Caco-2 (cell line): Measurements from ENCODE around the gene THSD7A. TPM values are rescaled to one million over a fixed set of nuclear protein-coding genes. Genes with fewer than 3 reads are reported as not detected.

ENCODE experiments used
- BruUV-seq: library from RNA; stranded (reverse); fragments of 400-500 nt; replicated peaks from 2 replicates; lab custom pipeline; 2021; lab: Mats Ljungman, UMichigan
- CTCF ChIA-PET: fragments of 300-600 bp; sonication (Branson Sonifier 250); formaldehyde crosslinking; loops from one replicate; lab custom pipeline; 2022; ENCODE audit warnings: antibody characterized with exemption; lab: Charles Lee
- POLR2A ChIA-PET: fragments of 300-600 bp; sonication (Branson Sonifier 250); formaldehyde crosslinking; loops from one replicate; lab custom pipeline; 2022; ENCODE audit warnings: antibody characterized with exemption; lab: Charles Lee
- DNase-seq, 2 experiments: peaks; one replicate each; pipeline versions ENCODE4 v3.0.0 to v3.0.0-alpha.2; 2020 to 2022
- H3K27me3 ChIP-seq: replicated peaks from 2 replicates; pipeline ENCODE4 v1.6.0; 2011; ENCODE audit warnings: low read length; ENCODE audit not compliant: control insufficient read depth, insufficient read depth
- H3K36me3 ChIP-seq: 2 replicates; pipeline ENCODE4 v1.5.1; 2011; ENCODE audit warnings: low read length; ENCODE audit not compliant: control insufficient read depth, insufficient read depth
- H3K4me1 ChIP-seq: fragments of 250-450 bp; sonication (Bioruptor Pico); 2 replicates; pipeline ENCODE4 v1.5.1; 2020; ENCODE audit warnings: mild to moderate bottlenecking
- H3K4me3 ChIP-seq: 2 replicates; pipeline ENCODE4 v1.5.1; 2011; ENCODE audit warnings: low read depth, mild to moderate bottlenecking, control low read depth, low read length
- H3K9me3 ChIP-seq: fragments of 250-450 bp; sonication (Bioruptor Pico); 2 replicates; pipeline ENCODE4 v1.5.1; 2020; ENCODE audit warnings: mild to moderate bottlenecking, moderate library complexity
- H3K27ac Mint-ChIP-seq: one replicate; pipeline ENCODE4 v1.8.0; 2022; ENCODE audit warnings: mixed read lengths; ENCODE audit not compliant: unreplicated experiment
- H3K27me3 Mint-ChIP-seq: one replicate; pipeline ENCODE4 v1.8.0; 2022; ENCODE audit warnings: mixed read lengths; ENCODE audit not compliant: insufficient read depth, unreplicated experiment
- H3K36me3 Mint-ChIP-seq: one replicate; pipeline ENCODE4 v1.8.0; 2022; ENCODE audit warnings: mild to moderate bottlenecking, mixed read lengths; ENCODE audit not compliant: insufficient read depth, unreplicated experiment
- H3K4me1 Mint-ChIP-seq: one replicate; pipeline ENCODE4 v1.8.0; 2022; ENCODE audit warnings: low read depth, mixed read lengths; ENCODE audit not compliant: unreplicated experiment
- H3K4me3 Mint-ChIP-seq: one replicate; pipeline ENCODE4 v1.8.0; 2022; ENCODE audit warnings: mild to moderate bottlenecking, moderate library complexity, mixed read lengths; ENCODE audit not compliant: unreplicated experiment
- H3K9me3 Mint-ChIP-seq: one replicate; pipeline ENCODE4 v1.8.0; 2022; ENCODE audit warnings: mixed read lengths; ENCODE audit not compliant: unreplicated experiment
- CTCF ChIP-seq, 2 experiments: fragments of 200-600 bp in 1 of 2; IDR thresholded peaks; 1 replicate in 1 of 2; 2 replicates in 1 of 2; pipeline versions ENCODE4 v1.5.1 to v1.8.0; 2011 to 2022; ENCODE audit warnings: antibody characterized with exemption in 1 of 2, control low read depth in 1 of 2, inconsistent platforms in 1 of 2, low read depth in 1 of 2, low read length in 1 of 2, mild to moderate bottlenecking in 1 of 2, moderate library complexity in 1 of 2; ENCODE audit not compliant: insufficient read depth in 1 of 2, severe bottlenecking in 1 of 2, unreplicated experiment in 1 of 2
- intact Hi-C: fragments of 100-400 bp; cut with micrococcal nuclease; formaldehyde crosslinking; loops from one replicate; pipeline ENCODE4 v1.10.0; 2022; ENCODE audit not compliant: unreplicated experiment
- total RNA-seq: library from RNA; stranded (reverse); gene quantifications from 2 replicates; pipeline ENCODE4 v1.2.3, GENCODE V29; 2022

THSD7A gene
- total RNA-seq, 1 experiment from 2014 or later: 0.05 TPM

- ChIA-PET CTCF (no interaction called here), POLR2A (no interaction called here)
- no peaks in the 10 kb centered on the region for H3K27me3 ChIP-seq
- H3K4me1 ChIP-seq: peaks cover 3% of the 10 kb centered on the region; the same call in 1 of the 2 replicates
- Mint-ChIP-seq H3K27me3 (no peaks in the 10 kb centered on the region), H3K27ac (no peak overlapping the region), H3K4me1 (no peaks in the 10 kb centered on the region), H3K9me3 (no peaks in the 10 kb centered on the region), H3K4me3 (no peak overlapping the region), H3K36me3 (no peaks in the 10 kb centered on the region)
- no peaks in the 10 kb centered on the region for H3K36me3 ChIP-seq
- H3K9me3 ChIP-seq: no peaks in the 10 kb centered on the region
- BruUV-seq: no TSS peak
- no peak for DNase-seq
- intact Hi-C loops: no loop called here
- H3K4me3 ChIP-seq: no peak overlapping the region
- TF ChIP-seq CTCF (IDR thresholded peaks at IDR 0.05; ENCODE audit: insufficient read depth in 1 of 2, low read depth in 1 of 2, low read length in 1 of 2, severe bottlenecking in 1 of 2, unreplicated experiment in 1 of 2): no peak
Observed at GRCh38 chr7:11754123-11754522, 77.9 kb downstream of the THSD7A start.

GRCh38 chr7:11753433-11753832, 78.6 kb downstream of the THSD7A start:
- intact Hi-C loops: no loop called here
- Histone ChIP-seq H3K4me1 (0 out of 2 replicates have a peak, but pooled peaks cover 3% of the 10 kb centered on the region), H3K4me3 (no peak overlapping the region), H3K36me3 (no peaks in the 10 kb centered on the region), H3K27me3 (no peaks in the 10 kb centered on the region), H3K9me3 (no peaks in the 10 kb centered on the region)
- Mint-ChIP-seq H3K9me3 (no peaks in the 10 kb centered on the region), H3K27me3 (no peaks in the 10 kb centered on the region), H3K36me3 (no peaks in the 10 kb centered on the region), H3K4me3 (no peak overlapping the region), H3K27ac (no peak overlapping the region), H3K4me1 (no peaks in the 10 kb centered on the region)
- BruUV-seq: no TSS peak
- TF ChIP-seq CTCF (IDR thresholded peaks at IDR 0.05; ENCODE audit: insufficient read depth in 1 of 2, low read depth in 1 of 2, low read length in 1 of 2, severe bottlenecking in 1 of 2, unreplicated experiment in 1 of 2): no peak
- POLR2A ChIA-PET: interaction anchor here (0.6 kb wide), 1 partner anchor 231 kb away, joined by 3 read pairs; no protein-coding TSS in a partner anchor
- CTCF ChIA-PET: no interaction called here
- no peak for DNase-seq

GRCh38 chr7:11751807-11752389, 80.1 kb downstream of the THSD7A start:
- Mint-ChIP-seq H3K4me1 (no peaks in the 10 kb centered on the region), H3K27ac (no peak overlapping the region), H3K36me3 (no peaks in the 10 kb centered on the region), H3K9me3 (no peaks in the 10 kb centered on the region), H3K27me3 (no peaks in the 10 kb centered on the region), H3K4me3 (no peak overlapping the region)
- BruUV-seq: no TSS peak
- H3K36me3 ChIP-seq: no peaks in the 10 kb centered on the region
- TF ChIP-seq CTCF (IDR thresholded peaks at IDR 0.05; ENCODE audit: insufficient read depth in 1 of 2, low read depth in 1 of 2, low read length in 1 of 2, severe bottlenecking in 1 of 2, unreplicated experiment in 1 of 2): no peak
- H3K4me1 ChIP-seq: 0 out of 2 replicates have a peak, but pooled peaks cover 3% of the 10 kb centered on the region
- CTCF ChIA-PET: no interaction called here
- intact Hi-C loops: no loop called here
- no peaks in the 10 kb centered on the region for H3K9me3 ChIP-seq
- H3K27me3 ChIP-seq: no peaks in the 10 kb centered on the region
- peak in 1 of 2 experiments; percentile 43 for DNase-seq
- POLR2A ChIA-PET: no interaction called here
- no peak overlapping the region for H3K4me3 ChIP-seq
